ENCODE measurements around the gene EIF3L. TPM values are rescaled to one million over a fixed set of nuclear protein-coding genes. Genes with fewer than 3 reads are reported as not detected.
A peak's percentile ranks its signal among the peaks of the same experiment; 100 is the strongest.

EIF3L gene
- total RNA-seq, 3 donors from 2014 or later (not counting 1 experiment from before 2014, with no cell fraction given), result 276 to 295 (median 291) TPM

GRCh38 chr22:37832022-37832857, 17.0 kb upstream of the EIF3L start:
- H3K4me1 Mint-ChIP-seq, result no peaks in the 10 kb centered on the region
- no peak overlapping the region for H3K27ac Mint-ChIP-seq
- Histone ChIP-seq H3K9me3 (ENCODE audit: control insufficient read depth, insufficient read depth, low read length) (no peaks in the 10 kb centered on the region), H3K4me3 (ENCODE audit: low read length) (no peak overlapping the region), H3K4me1 (ENCODE audit: control insufficient read depth, insufficient read depth, low read length) (no peaks in the 10 kb centered on the region), H3K27ac (ENCODE audit: low read length) (no peak overlapping the region), H3K27me3 (ENCODE audit: control insufficient read depth, insufficient read depth, low read length) (no peaks in the 10 kb centered on the region), H3K36me3 (ENCODE audit: control insufficient read depth, insufficient read depth, low read length) (peaks cover 39% of the 10 kb centered on the region)
- H3K27me3 Mint-ChIP-seq (ENCODE audit: low read depth in 2 of 2), result no peaks in the 10 kb centered on the region
- no peak overlapping the region for H3K4me3 Mint-ChIP-seq
- no peaks in the 10 kb centered on the region for H3K36me3 Mint-ChIP-seq
- ATAC-seq, result no peak
- WGBS (ENCODE audit: insufficient coverage), result 95% methylated on average over 15 of the region's 16 CpGs
- intact Hi-C loops (cut with micrococcal nuclease), result no loop called here
- DNase-seq, result no peak
- TF ChIP-seq CTCF (IDR thresholded peaks at IDR 0.05), result no peak
- no peaks in the 10 kb centered on the region for H3K9me3 Mint-ChIP-seq

- Mint-ChIP-seq H3K9me3 (no peaks in the 10 kb centered on the region), H3K4me1 (peaks cover 9 to 13% of the 10 kb centered on the region in 2 donors), H3K4me3 (peak overlapping the region; percentile 70), H3K27ac (peak overlapping the region; percentile 76 to 88), H3K36me3 (no peaks in the 10 kb centered on the region), H3K27me3 (ENCODE audit: low read depth in 2 of 2) (no peaks in the 10 kb centered on the region)
- Histone ChIP-seq H3K36me3 (ENCODE audit: control insufficient read depth, insufficient read depth, low read length) (peaks cover 16% of the 10 kb centered on the region), H3K9me3 (ENCODE audit: control insufficient read depth, insufficient read depth, low read length) (no peaks in the 10 kb centered on the region), H3K27ac (ENCODE audit: low read length) (no peak overlapping the region), H3K4me3 (ENCODE audit: low read length) (no peak overlapping the region), H3K4me1 (ENCODE audit: control insufficient read depth, insufficient read depth, low read length) (peaks cover 14% of the 10 kb centered on the region), H3K27me3 (ENCODE audit: control insufficient read depth, insufficient read depth, low read length) (no peaks in the 10 kb centered on the region)
- ATAC-seq (no peak), DNase-seq (no peak)
- no peak for TF ChIP-seq CTCF (IDR thresholded peaks at IDR 0.05)
- intact Hi-C loops (cut with micrococcal nuclease), result loop anchor here (5.0 to 10.0 kb wide), 2 partner anchors 35 to 207 kb away; partner anchors contain the start of genes GCAT and SH3BP1
- 89% methylated on average over 10 of the region's 10 CpGs for WGBS (ENCODE audit: insufficient coverage)
These were observed 7.0 kb upstream of the EIF3L start for GRCh38 chr22:37842015-37842793.

GRCh38 chr22:37843741-37844089, 5.5 kb upstream of the EIF3L start:
- Histone ChIP-seq H3K27me3 (ENCODE audit: control insufficient read depth, insufficient read depth, low read length) (no peaks in the 10 kb centered on the region), H3K9me3 (ENCODE audit: control insufficient read depth, insufficient read depth, low read length) (no peaks in the 10 kb centered on the region), H3K4me3 (ENCODE audit: low read length) (peak overlapping the region; percentile 43), H3K36me3 (ENCODE audit: control insufficient read depth, insufficient read depth, low read length) (peaks cover 7% of the 10 kb centered on the region), H3K4me1 (ENCODE audit: control insufficient read depth, insufficient read depth, low read length) (peaks cover 21% of the 10 kb centered on the region), H3K27ac (ENCODE audit: low read length) (peak overlapping the region; percentile 70)
- Mint-ChIP-seq H3K4me3 (peak overlapping the region; percentile 90), H3K4me1 (peaks cover 13 to 17% of the 10 kb centered on the region in 2 donors), H3K36me3 (no peaks in the 10 kb centered on the region), H3K9me3 (no peaks in the 10 kb centered on the region), H3K27ac (peak overlapping the region; percentile 76 to 88), H3K27me3 (ENCODE audit: low read depth in 2 of 2) (no peaks in the 10 kb centered on the region)
- peak; percentile 28 to 55 (median 43) for ATAC-seq
- TF ChIP-seq CTCF (IDR thresholded peaks at IDR 0.05), result no peak
- under 1% methylated on average over 46 of the region's 46 CpGs for WGBS (ENCODE audit: insufficient coverage)
- intact Hi-C loops (cut with micrococcal nuclease), result loop anchor here (5.0 to 10.0 kb wide), 2 partner anchors 36 to 209 kb away; partner anchors contain the start of genes GCAT and SH3BP1
- DNase-seq, result no peak
